Umbilical cord (tissue), 2 donors: ENCODE measurements around the gene COL5A1. TPM values are rescaled to one million over a fixed set of nuclear protein-coding genes. Genes with fewer than 3 reads are reported as not detected.
A peak's percentile ranks its signal among the peaks of the same experiment; 100 is the strongest.

Source experiments
- DNase-seq: peaks from one replicate; pipeline ENCODE4 v3.0.0-alpha.2; 2015; ENCODE audit warnings: low spot score
- total RNA-seq: library from RNA; depleted of rRNA; stranded (reverse); fragments of >200 nt; gene quantifications from one replicate; pipeline ENCODE4 v1.2.3, GENCODE V29; 2014; ENCODE audit warnings: low replicate concordance; ENCODE audit not compliant: insufficient read depth

The COL5A1 gene
- total RNA-seq, 1 donor from 2014 or later: 1,367 TPM

- DNase-seq: no peak
Measured at GRCh38 chr9:134765785-134766184, 124.2 kb downstream of the COL5A1 start.

- no peak for DNase-seq
Measured at GRCh38 chr9:134766587-134766986, 125.0 kb downstream of the COL5A1 start.

- no peak for DNase-seq
Measured at GRCh38 chr9:134768332-134768708, 126.7 kb downstream of the COL5A1 start.

- DNase-seq: no peak
Measured at GRCh38 chr9:134768709-134769351, 127.2 kb downstream of the COL5A1 start.

- DNase-seq: no peak
Measured at GRCh38 chr9:134770972-134771971, 129.7 kb downstream of the COL5A1 start.

GRCh38 chr9:134772331-134772730, 130.7 kb downstream of the COL5A1 start:
- DNase-seq: no peak

GRCh38 chr9:134773842-134774241, 132.2 kb downstream of the COL5A1 start:
- DNase-seq: no peak

GRCh38 chr9:134774410-134774809, 132.8 kb downstream of the COL5A1 start:
- DNase-seq: no peak

GRCh38 chr9:134775081-134775951, 133.7 kb downstream of the COL5A1 start:
- peak; percentile 91 for DNase-seq

- peak; percentile 30 for DNase-seq
Measured at GRCh38 chr9:134776080-134776796, 134.6 kb downstream of the COL5A1 start.

GRCh38 chr9:134777153-134777552, 135.6 kb downstream of the COL5A1 start:
- no peak for DNase-seq

GRCh38 chr9:134778156-134778555, 136.6 kb downstream of the COL5A1 start:
- no peak for DNase-seq

GRCh38 chr9:134778841-134779411, 137.3 kb downstream of the COL5A1 start:
- DNase-seq: peak; percentile 48

- no peak for DNase-seq
Measured at GRCh38 chr9:134779640-134780039, 138.0 kb downstream of the COL5A1 start.

- DNase-seq: no peak
Measured at GRCh38 chr9:134781591-134782302, 140.1 kb downstream of the COL5A1 start.

- no peak for DNase-seq
Measured at GRCh38 chr9:134782921-134783698, 141.5 kb downstream of the COL5A1 start.

- DNase-seq: no peak
Measured at GRCh38 chr9:134783699-134784039, 142.1 kb downstream of the COL5A1 start.

GRCh38 chr9:134784577-134785305, 143.1 kb downstream of the COL5A1 start:
- DNase-seq: no peak
